Activated T-cell treated with anti-CD3 and anti-CD28 coated beads, Interleukin-2, amount 50 U/mL, for 1 hour (primary cell): Measurements from ENCODE around the gene CCDC12.

ENCODE experiments used
- DNase-seq: peaks from one replicate; pipeline ENCODE4 v3.0.0-alpha.2; 2020

CCDC12 gene

GRCh38 chr3:46953234-46954010 is 23.1 kb downstream of the CCDC12 start:
- no peak for DNase-seq

GRCh38 chr3:46952813-46953212 is 23.7 kb downstream of the CCDC12 start:
- DNase-seq: no peak

- DNase-seq: no peak
Measured at GRCh38 chr3:46950650-46951241, 25.8 kb downstream of the CCDC12 start.

- no peak for DNase-seq
Measured at GRCh38 chr3:46950177-46950576, 26.4 kb downstream of the CCDC12 start.

GRCh38 chr3:46948830-46949671 is 27.5 kb downstream of the CCDC12 start:
- no peak for DNase-seq

- peak; percentile 72 for DNase-seq
Measured at GRCh38 chr3:46947981-46948791, 28.4 kb downstream of the CCDC12 start.

- no peak for DNase-seq
Measured at GRCh38 chr3:46947546-46947901, 29.0 kb downstream of the CCDC12 start.

GRCh38 chr3:46946856-46947545 is 29.5 kb downstream of the CCDC12 start:
- peak; percentile 72 for DNase-seq

- no peak for DNase-seq
Measured at GRCh38 chr3:46946416-46946815, 30.1 kb downstream of the CCDC12 start.

GRCh38 chr3:46944191-46944590 is 32.4 kb downstream of the CCDC12 start:
- DNase-seq: no peak

- DNase-seq: no peak
Measured at GRCh38 chr3:46943237-46944187, 33.0 kb downstream of the CCDC12 start.

- DNase-seq: no peak
Measured at GRCh38 chr3:46942481-46943236, 33.9 kb downstream of the CCDC12 start.

GRCh38 chr3:46942076-46942475 is 34.5 kb downstream of the CCDC12 start:
- no peak for DNase-seq

- DNase-seq: no peak
Measured at GRCh38 chr3:46939578-46940445, 36.7 kb downstream of the CCDC12 start.

GRCh38 chr3:46938118-46938517 is 38.4 kb downstream of the CCDC12 start:
- DNase-seq: no peak

GRCh38 chr3:46936733-46937250 is 39.8 kb downstream of the CCDC12 start:
- no peak for DNase-seq

- no peak for DNase-seq
Measured at GRCh38 chr3:46935989-46936558, 40.5 kb downstream of the CCDC12 start.

- no peak for DNase-seq
Measured at GRCh38 chr3:46935168-46935858, 41.2 kb downstream of the CCDC12 start.
